Measurements from ENCODE around the gene CATSPER4.

Gene CATSPER4

GRCh38 chr1:26197813-26198212 is 7.4 kb downstream of the CATSPER4 start:
- Histone ChIP-seq H3K4me3 (ENCODE audit: extremely low read depth, insufficient read depth, low read length, poor library complexity, severe bottlenecking) (no peak overlapping the region), H3K9me3 (ENCODE audit: control insufficient read depth, low read length) (no peaks in the 10 kb centered on the region), H3K4me1 (ENCODE audit: control insufficient read depth, insufficient read depth, low read length, poor library complexity, severe bottlenecking) (no peaks in the 10 kb centered on the region), H3K27ac (ENCODE audit: low read depth, low read length, severe bottlenecking) (no peak overlapping the region), H3K36me3 (ENCODE audit: control insufficient read depth, insufficient read depth, low read length) (no peaks in the 10 kb centered on the region)
- WGBS, 2 experiments (ENCODE audit: insufficient coverage in 2 of 2): 86 to 88% methylated on average over 7 to 11 of the region's 11 CpGs

GRCh38 chr1:26200413-26200812 is 10.0 kb downstream of the CATSPER4 start:
- 90 to 98% methylated on average over 4 to 5 of the region's 5 CpGs for WGBS, 2 experiments (ENCODE audit: insufficient coverage in 2 of 2)

GRCh38 chr1:26203642-26204318 is 13.4 kb downstream of the CATSPER4 start:
- Histone ChIP-seq H3K9me3 (ENCODE audit: control insufficient read depth, low read length) (no peaks in the 10 kb centered on the region), H3K27ac (ENCODE audit: low read depth, low read length, severe bottlenecking) (no peak overlapping the region)
- 82 to 94% methylated on average over 5 to 6 of the region's 9 CpGs for WGBS, 2 experiments (ENCODE audit: insufficient coverage in 2 of 2)

More at GRCh38 chr1:26200413-26200812, 10.0 kb downstream of the CATSPER4 start:
- no peak overlapping the region for H3K27ac ChIP-seq (ENCODE audit: low read depth, low read length, severe bottlenecking)
- H3K9me3 ChIP-seq (ENCODE audit: control insufficient read depth, low read length): no peaks in the 10 kb centered on the region
- H3K4me3 ChIP-seq (ENCODE audit: extremely low read depth, insufficient read depth, low read length, poor library complexity, severe bottlenecking): no peak overlapping the region
- no peaks in the 10 kb centered on the region for H3K4me1 ChIP-seq (ENCODE audit: control insufficient read depth, insufficient read depth, low read length, poor library complexity, severe bottlenecking)
- no peaks in the 10 kb centered on the region for H3K36me3 ChIP-seq (ENCODE audit: control insufficient read depth, insufficient read depth, low read length)

GRCh38 chr1:26210147-26210870 is 19.9 kb downstream of the CATSPER4 start:
- Histone ChIP-seq H3K4me1 (ENCODE audit: control insufficient read depth, insufficient read depth, low read length, poor library complexity, severe bottlenecking) (no peaks in the 10 kb centered on the region), H3K4me3 (ENCODE audit: extremely low read depth, insufficient read depth, low read length, poor library complexity, severe bottlenecking) (no peak overlapping the region), H3K9me3 (ENCODE audit: control insufficient read depth, low read length) (no peaks in the 10 kb centered on the region), H3K36me3 (ENCODE audit: control insufficient read depth, insufficient read depth, low read length) (no peaks in the 10 kb centered on the region), H3K27ac (ENCODE audit: low read depth, low read length, severe bottlenecking) (no peak overlapping the region)
- WGBS, 2 experiments (ENCODE audit: insufficient coverage in 2 of 2): 90 to 100% methylated on average over 3 to 4 of the region's 5 CpGs

More at GRCh38 chr1:26203642-26204318, 13.4 kb downstream of the CATSPER4 start:
- Histone ChIP-seq H3K36me3 (ENCODE audit: control insufficient read depth, insufficient read depth, low read length) (no peaks in the 10 kb centered on the region), H3K4me3 (ENCODE audit: extremely low read depth, insufficient read depth, low read length, poor library complexity, severe bottlenecking) (no peak overlapping the region), H3K4me1 (ENCODE audit: control insufficient read depth, insufficient read depth, low read length, poor library complexity, severe bottlenecking) (no peaks in the 10 kb centered on the region)

GRCh38 chr1:26212726-26213125 is 22.3 kb downstream of the CATSPER4 start:
- Histone ChIP-seq H3K36me3 (ENCODE audit: control insufficient read depth, insufficient read depth, low read length) (no peaks in the 10 kb centered on the region), H3K27ac (ENCODE audit: low read depth, low read length, severe bottlenecking) (no peak overlapping the region), H3K4me1 (ENCODE audit: control insufficient read depth, insufficient read depth, low read length, poor library complexity, severe bottlenecking) (no peaks in the 10 kb centered on the region), H3K9me3 (ENCODE audit: control insufficient read depth, low read length) (no peaks in the 10 kb centered on the region), H3K4me3 (ENCODE audit: extremely low read depth, insufficient read depth, low read length, poor library complexity, severe bottlenecking) (no peak overlapping the region)
- WGBS, 2 experiments (ENCODE audit: insufficient coverage in 2 of 2): 90 to 92% methylated on average over 2 to 4 of the region's 5 CpGs

GRCh38 chr1:26213335-26213905 is 23.0 kb downstream of the CATSPER4 start:
- 84 to 87% methylated on average over 3 of the region's 6 CpGs for WGBS, 2 experiments (ENCODE audit: insufficient coverage in 2 of 2)
- Histone ChIP-seq H3K36me3 (ENCODE audit: control insufficient read depth, insufficient read depth, low read length) (no peaks in the 10 kb centered on the region), H3K27ac (ENCODE audit: low read depth, low read length, severe bottlenecking) (no peak overlapping the region), H3K4me3 (ENCODE audit: extremely low read depth, insufficient read depth, low read length, poor library complexity, severe bottlenecking) (no peak overlapping the region), H3K4me1 (ENCODE audit: control insufficient read depth, insufficient read depth, low read length, poor library complexity, severe bottlenecking) (no peaks in the 10 kb centered on the region), H3K9me3 (ENCODE audit: control insufficient read depth, low read length) (no peaks in the 10 kb centered on the region)

GRCh38 chr1:26215246-26215645 is 24.8 kb downstream of the CATSPER4 start:
- no peak overlapping the region for H3K27ac ChIP-seq (ENCODE audit: low read depth, low read length, severe bottlenecking)
- WGBS, 2 experiments (ENCODE audit: insufficient coverage in 2 of 2): 50 to 100% methylated on average over 1 to 2 of the region's 3 CpGs

DNA sequence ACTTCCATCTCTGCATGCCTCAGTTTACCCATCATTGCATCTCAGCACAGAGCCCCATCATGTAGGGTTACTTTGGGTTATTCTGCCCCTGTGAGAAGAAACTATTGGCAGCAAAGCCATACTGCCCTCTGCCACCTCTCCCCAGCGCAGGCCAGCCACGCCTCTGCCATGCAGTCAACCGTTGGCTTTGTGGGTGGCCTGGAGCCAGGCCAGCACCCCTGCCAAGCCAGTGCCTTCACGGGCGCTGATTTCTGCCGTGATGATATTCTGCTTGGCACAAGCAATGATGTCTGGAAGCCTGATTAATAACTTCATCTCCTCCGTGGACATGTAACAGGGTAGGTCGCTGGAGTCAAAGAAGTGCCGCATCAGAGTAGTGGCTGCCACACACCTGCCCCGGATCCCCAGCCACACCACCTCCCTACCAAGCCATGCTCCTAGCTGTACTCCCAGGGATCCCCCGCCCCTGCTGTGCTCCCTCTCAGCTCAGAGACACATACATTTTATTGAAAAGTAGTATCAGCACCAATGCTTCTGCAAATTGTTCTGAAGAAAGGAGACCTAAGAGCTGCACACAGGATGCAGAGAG is 28.6 kb downstream of the CATSPER4 start:
- H3K9me3 ChIP-seq (ENCODE audit: control insufficient read depth, low read length): no peaks in the 10 kb centered on the region

More at GRCh38 chr1:26215246-26215645, 24.8 kb downstream of the CATSPER4 start:
- Histone ChIP-seq H3K4me1 (ENCODE audit: control insufficient read depth, insufficient read depth, low read length, poor library complexity, severe bottlenecking) (no peaks in the 10 kb centered on the region), H3K4me3 (ENCODE audit: extremely low read depth, insufficient read depth, low read length, poor library complexity, severe bottlenecking) (no peak overlapping the region), H3K9me3 (ENCODE audit: control insufficient read depth, low read length) (no peaks in the 10 kb centered on the region), H3K36me3 (ENCODE audit: control insufficient read depth, insufficient read depth, low read length) (no peaks in the 10 kb centered on the region)

DNA sequence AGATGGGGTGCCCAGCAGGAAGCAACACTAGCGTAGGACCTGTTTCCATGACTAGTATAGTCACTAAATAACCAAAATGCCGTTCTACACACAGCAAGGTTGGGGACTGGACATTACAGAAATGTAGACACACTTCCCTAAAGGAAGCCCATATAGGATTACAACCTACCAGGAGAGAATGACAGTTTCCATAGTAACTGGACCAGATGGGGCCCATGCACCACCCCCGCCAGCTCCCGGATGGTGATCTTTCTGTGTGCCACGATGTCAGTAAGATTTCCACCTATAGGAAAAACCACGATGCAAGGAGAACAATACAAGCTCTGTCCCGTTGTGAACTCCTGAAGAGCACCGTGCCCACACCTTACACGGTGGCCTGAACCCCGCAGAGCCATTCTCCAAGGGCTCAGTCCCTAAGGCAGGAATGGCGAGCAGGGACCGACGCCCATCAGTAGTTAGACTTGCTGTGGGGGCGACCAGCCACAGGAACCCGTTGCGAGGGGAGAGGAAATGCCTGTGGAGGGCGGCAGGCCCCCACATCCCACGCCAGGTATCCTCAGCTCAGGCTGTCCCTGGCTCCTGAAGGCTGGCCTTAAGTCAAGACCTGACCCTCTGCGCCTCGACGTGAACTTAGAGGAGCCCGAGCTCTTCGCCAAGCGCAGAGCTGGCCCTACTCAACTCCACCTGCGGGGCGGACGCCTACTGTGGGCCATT is 30.0 kb downstream of the CATSPER4 start:
- 83 to 84% methylated on average over 23 to 24 of the region's 27 CpGs for whole genome bisulfite sequencing, 2 experiments (ENCODE audit: insufficient coverage in 2 of 2)
- H3K9me3 ChIP-seq (ENCODE audit: control insufficient read depth, low read length): no peaks in the 10 kb centered on the region
- no peaks in the 10 kb centered on the region for H3K36me3 ChIP-seq (ENCODE audit: control insufficient read depth, insufficient read depth, low read length)
- no peak overlapping the region for H3K4me3 ChIP-seq (ENCODE audit: extremely low read depth, insufficient read depth, low read length, poor library complexity, severe bottlenecking)
- no peaks in the 10 kb centered on the region for H3K4me1 ChIP-seq (ENCODE audit: control insufficient read depth, insufficient read depth, low read length, poor library complexity, severe bottlenecking)
- no peak overlapping the region for H3K27ac ChIP-seq (ENCODE audit: low read depth, low read length, severe bottlenecking)

More for the DNA sequence above, 28.6 kb downstream of the CATSPER4 start:
- Histone ChIP-seq H3K4me1 (ENCODE audit: control insufficient read depth, insufficient read depth, low read length, poor library complexity, severe bottlenecking) (no peaks in the 10 kb centered on the region), H3K4me3 (ENCODE audit: extremely low read depth, insufficient read depth, low read length, poor library complexity, severe bottlenecking) (no peak overlapping the region), H3K27ac (ENCODE audit: low read depth, low read length, severe bottlenecking) (no peak overlapping the region), H3K36me3 (ENCODE audit: control insufficient read depth, insufficient read depth, low read length) (no peaks in the 10 kb centered on the region)
- 93 to 99% methylated on average over 8 to 9 of the region's 11 CpGs for WGBS, 2 experiments (ENCODE audit: insufficient coverage in 2 of 2)

GRCh38 chr1:26221094-26221493 is 30.7 kb downstream of the CATSPER4 start:
- 93% methylated on average over 2 of the region's 2 CpGs; no CpG with 5 or more reads in 1 of the 2 experiments for WGBS, 2 experiments (ENCODE audit: insufficient coverage in 2 of 2)
- Histone ChIP-seq H3K9me3 (ENCODE audit: control insufficient read depth, low read length) (no peaks in the 10 kb centered on the region), H3K27ac (ENCODE audit: low read depth, low read length, severe bottlenecking) (no peak overlapping the region), H3K36me3 (ENCODE audit: control insufficient read depth, insufficient read depth, low read length) (no peaks in the 10 kb centered on the region), H3K4me3 (ENCODE audit: extremely low read depth, insufficient read depth, low read length, poor library complexity, severe bottlenecking) (no peak overlapping the region), H3K4me1 (ENCODE audit: control insufficient read depth, insufficient read depth, low read length, poor library complexity, severe bottlenecking) (no peaks in the 10 kb centered on the region)

Measured in mesodermal cell (in vitro differentiated cells).